Measurements from ENCODE around the gene MAN1C1.

DNA sequence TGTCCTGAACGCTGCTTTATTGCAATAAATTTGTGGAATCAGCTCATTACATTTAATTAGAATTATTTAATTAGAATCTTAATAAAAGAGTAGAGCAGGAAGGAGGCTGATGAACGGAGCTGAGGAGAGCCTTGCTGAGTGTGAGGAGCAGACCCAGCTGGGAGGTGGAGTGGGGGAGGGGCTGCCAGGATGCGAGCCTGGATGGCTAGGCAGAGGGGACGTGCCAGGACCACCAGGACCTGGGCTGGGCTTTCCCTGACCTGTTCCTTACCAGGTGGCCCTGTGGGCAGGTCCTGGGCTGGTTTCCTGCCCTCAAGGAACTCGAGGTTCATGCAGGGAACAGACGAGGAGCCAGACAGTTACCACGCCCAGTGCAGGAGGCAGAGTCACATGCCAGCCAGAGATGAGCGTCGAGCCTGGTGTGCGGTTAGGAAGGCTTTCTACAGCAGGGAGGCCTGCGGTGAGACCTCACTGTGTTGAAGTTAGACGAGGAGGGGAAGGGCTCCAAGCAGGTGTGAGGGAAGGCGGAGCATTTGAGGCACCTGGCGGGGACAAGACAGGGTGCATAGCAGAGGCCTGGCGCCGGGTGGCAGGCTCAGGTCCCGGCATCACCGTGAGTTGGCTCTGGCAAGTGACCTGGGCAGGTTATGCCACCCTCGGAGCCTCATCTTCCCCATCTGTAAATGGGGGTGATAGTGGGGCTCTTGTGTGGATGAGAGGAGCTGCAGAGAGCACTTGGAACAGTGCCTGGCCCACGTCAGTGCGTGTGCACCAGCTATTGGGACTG is 39.3 kb upstream of the MAN1C1 start:
- TF ChIP-seq POLR2A (IDR thresholded peaks at IDR 0.05) (no peak), EP300 (IDR thresholded peaks at IDR 0.05) (no peak)
- TF ChIP-seq, protein P1, sequence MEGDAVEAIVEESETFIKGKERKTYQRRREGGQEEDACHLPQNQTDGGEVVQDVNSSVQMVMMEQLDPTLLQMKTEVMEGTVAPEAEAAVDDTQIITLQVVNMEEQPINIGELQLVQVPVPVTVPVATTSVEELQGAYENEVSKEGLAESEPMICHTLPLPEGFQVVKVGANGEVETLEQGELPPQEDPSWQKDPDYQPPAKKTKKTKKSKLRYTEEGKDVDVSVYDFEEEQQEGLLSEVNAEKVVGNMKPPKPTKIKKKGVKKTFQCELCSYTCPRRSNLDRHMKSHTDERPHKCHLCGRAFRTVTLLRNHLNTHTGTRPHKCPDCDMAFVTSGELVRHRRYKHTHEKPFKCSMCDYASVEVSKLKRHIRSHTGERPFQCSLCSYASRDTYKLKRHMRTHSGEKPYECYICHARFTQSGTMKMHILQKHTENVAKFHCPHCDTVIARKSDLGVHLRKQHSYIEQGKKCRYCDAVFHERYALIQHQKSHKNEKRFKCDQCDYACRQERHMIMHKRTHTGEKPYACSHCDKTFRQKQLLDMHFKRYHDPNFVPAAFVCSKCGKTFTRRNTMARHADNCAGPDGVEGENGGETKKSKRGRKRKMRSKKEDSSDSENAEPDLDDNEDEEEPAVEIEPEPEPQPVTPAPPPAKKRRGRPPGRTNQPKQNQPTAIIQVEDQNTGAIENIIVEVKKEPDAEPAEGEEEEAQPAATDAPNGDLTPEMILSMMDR (IDR thresholded peaks at IDR 0.05), result no peak

All from sigmoid colon (tissue), 4 donors.